CD14-positive monocyte (primary cell): ENCODE results near the gene PLA2G3. TPM values are rescaled to one million over a fixed set of nuclear protein-coding genes. Genes with fewer than 3 reads are reported as not detected.

Experiments
- DNase-seq, 3 donors: peaks; one replicate each; pipeline ENCODE4 v3.0.0-alpha.2; 2011 to 2022
- H2AFZ ChIP-seq: 2 replicates; pipeline ENCODE4 v1.6.0; 2012; ENCODE audit warnings: mild to moderate bottlenecking, low read depth, low read length, inconsistent platforms; ENCODE audit not compliant: insufficient read depth, poor library complexity, severe bottlenecking
- H3K27ac ChIP-seq, 2 donors: 1 replicate in 1 of 2; 2 replicates in 1 of 2; pipeline ENCODE4 v1.5.1; 2012 to 2013; ENCODE audit warnings: low read length in 2 of 2, control low read depth in 1 of 2, inconsistent platforms in 1 of 2, low read depth in 1 of 2, mild to moderate bottlenecking in 1 of 2
- H3K27me3 ChIP-seq, 2 donors: one replicate each; pipeline versions ENCODE4 v1.6.0 to v1.6.1; 2011 to 2013; ENCODE audit warnings: low read length in 2 of 2; ENCODE audit not compliant: control insufficient read depth in 2 of 2, insufficient read depth in 2 of 2
- H3K36me3 ChIP-seq, 2 donors: replicated peaks in 1 of 2; 1 replicate in 1 of 2; 2 replicates in 1 of 2; pipeline versions ENCODE4 v1.5.1 to v1.6.1; 2012 to 2013; ENCODE audit warnings: low read length in 2 of 2, control low read depth in 1 of 2, inconsistent platforms in 1 of 2, mild to moderate bottlenecking in 1 of 2; ENCODE audit not compliant: insufficient read depth in 2 of 2, control insufficient read depth in 1 of 2
- H3K4me1 ChIP-seq, 2 donors: 1 replicate in 1 of 2; 2 replicates in 1 of 2; pipeline versions ENCODE4 v1.5.1 to v1.6.1; 2012 to 2013; ENCODE audit warnings: low read length in 2 of 2, control low read depth in 1 of 2, inconsistent platforms in 1 of 2, mild to moderate bottlenecking in 1 of 2, moderate library complexity in 1 of 2; ENCODE audit not compliant: insufficient read depth in 2 of 2, control insufficient read depth in 1 of 2
- H3K4me2 ChIP-seq: replicated peaks from 2 replicates; pipeline ENCODE3; 2012; ENCODE audit warnings: low read length, moderate library complexity, mild to moderate bottlenecking; ENCODE audit not compliant: poor library complexity, severe bottlenecking; ENCODE audit errors: extremely low read depth
- H3K4me3 ChIP-seq, 3 experiments: fragments of 200-600 bp in 1 of 3; sonication (generic) in 1 of 3; replicated peaks in 1 of 3; 1 replicate in 2 of 3; 2 replicates in 1 of 3; pipeline ENCODE4 v1.5.1; 2011 to 2013; ENCODE audit warnings: low read length in 3 of 3, mild to moderate bottlenecking in 3 of 3, control low read depth in 2 of 3, low read depth in 2 of 3, inconsistent platforms in 1 of 3, moderate library complexity in 1 of 3
- H3K79me2 ChIP-seq: 2 replicates; pipeline ENCODE4 v1.6.0; 2012; ENCODE audit warnings: mild to moderate bottlenecking, control low read depth, inconsistent platforms, low read length, moderate library complexity; ENCODE audit not compliant: insufficient read depth
- H3K9ac ChIP-seq: 2 replicates; pipeline ENCODE4 v1.6.0; 2017; ENCODE audit warnings: low read length, mild to moderate bottlenecking; ENCODE audit not compliant: insufficient read depth, poor library complexity, severe bottlenecking
- H3K9me3 ChIP-seq, 2 donors: replicated peaks in 1 of 2; 1 replicate in 1 of 2; 2 replicates in 1 of 2; pipeline versions ENCODE4 v1.5.1 to v1.6.1; 2012 to 2013; ENCODE audit warnings: low read length in 2 of 2, control low read depth in 1 of 2; ENCODE audit not compliant: control insufficient read depth in 1 of 2, insufficient read depth in 1 of 2
- H4K20me1 ChIP-seq: 2 replicates; pipeline ENCODE4 v1.6.0; 2012; ENCODE audit warnings: mild to moderate bottlenecking, low read length, control low read depth, moderate library complexity; ENCODE audit not compliant: insufficient read depth
- H3K27ac Mint-ChIP-seq, 7 donors: one replicate each; pipeline ENCODE4 v1.8.0; 2020; ENCODE audit warnings: mild to moderate bottlenecking in 7 of 7, mixed read lengths in 7 of 7, moderate library complexity in 6 of 7, inconsistent platforms in 2 of 7
- H3K27me3 Mint-ChIP-seq, 3 donors: one replicate each; pipeline ENCODE4 v1.8.0; 2021 to 2022; ENCODE audit warnings: low read depth in 3 of 3, mild to moderate bottlenecking in 3 of 3, mixed read lengths in 3 of 3, moderate library complexity in 3 of 3, inconsistent platforms in 1 of 3
- H3K36me3 Mint-ChIP-seq, 2 donors: one replicate each; pipeline ENCODE4 v1.8.0; 2020; ENCODE audit warnings: mixed read lengths in 2 of 2, inconsistent platforms in 1 of 2, mild to moderate bottlenecking in 1 of 2
- H3K4me1 Mint-ChIP-seq: one replicate; pipeline ENCODE4 v1.8.0; 2020; ENCODE audit warnings: mild to moderate bottlenecking, mixed read lengths
- H3K4me3 Mint-ChIP-seq, 2 donors: one replicate each; pipeline ENCODE4 v1.8.0; 2020; ENCODE audit warnings: mild to moderate bottlenecking in 2 of 2, mixed read lengths in 2 of 2, moderate library complexity in 1 of 2
- H3K9me3 Mint-ChIP-seq, 7 donors: one replicate each; pipeline ENCODE4 v1.8.0; 2020 to 2022; ENCODE audit warnings: mixed read lengths in 7 of 7, mild to moderate bottlenecking in 6 of 7, moderate library complexity in 6 of 7, inconsistent platforms in 2 of 7
- WGBS: methylation state at CpG from one replicate; pipeline ENCODE4 v1.1.5; 2013; ENCODE audit warnings: missing lambda C conversion rate; ENCODE audit not compliant: insufficient coverage; 5-methylcytosine and 5-hydroxymethylcytosine counted together
- intact Hi-C, 2 donors: fragments of 100-400 bp; cut with micrococcal nuclease; formaldehyde crosslinking; loops; one replicate each; pipeline versions ENCODE4 v1.15.0 to v1.15.1; 2023
- polyA plus RNA-seq, 3 donors: library from polyadenylated mRNA; depleted of rRNA in 1 of 3; unstranded in 2 of 3; stranded (reverse) in 1 of 3; fragments of 300-500 nt in 2 of 3; fragments of >200 nt in 1 of 3; fragmentation: Illumina TruSeq in 2 of 3; gene quantifications; 1 replicate in 2 of 3; 2 replicates in 1 of 3; pipeline ENCODE4 v1.2.3, GENCODE V29; 2012 to 2021
- TF ChIP-seq, protein P1 (sequence below): fragments of 200-600 bp; IDR thresholded peaks from one replicate; pipeline ENCODE4 v1.8.0; 2022; ENCODE audit warnings: antibody characterized with exemption, mild to moderate bottlenecking

The PLA2G3 gene
- polyA plus RNA-seq, 3 donors, result not detected

GRCh38 chr22:31094741-31095140 lies 45.6 kb downstream of the PLA2G3 start:
- no peak for DNase-seq
- Histone ChIP-seq H4K20me1 (no peaks in the 10 kb centered on the region), H3K9ac (no peak overlapping the region), H3K9me3 (no peaks in the 10 kb centered on the region), H3K36me3 (peaks cover 41 to 48% of the 10 kb centered on the region in 2 donors), H3K79me2 (no peaks in the 10 kb centered on the region), H3K27me3 (no peaks in the 10 kb centered on the region), H3K4me3 (no peak overlapping the region), H2AFZ (no peak overlapping the region), H3K4me1 (no peaks in the 10 kb centered on the region), H3K4me2 (no peak overlapping the region), H3K27ac (no peak overlapping the region)
- TF ChIP-seq, protein P1, sequence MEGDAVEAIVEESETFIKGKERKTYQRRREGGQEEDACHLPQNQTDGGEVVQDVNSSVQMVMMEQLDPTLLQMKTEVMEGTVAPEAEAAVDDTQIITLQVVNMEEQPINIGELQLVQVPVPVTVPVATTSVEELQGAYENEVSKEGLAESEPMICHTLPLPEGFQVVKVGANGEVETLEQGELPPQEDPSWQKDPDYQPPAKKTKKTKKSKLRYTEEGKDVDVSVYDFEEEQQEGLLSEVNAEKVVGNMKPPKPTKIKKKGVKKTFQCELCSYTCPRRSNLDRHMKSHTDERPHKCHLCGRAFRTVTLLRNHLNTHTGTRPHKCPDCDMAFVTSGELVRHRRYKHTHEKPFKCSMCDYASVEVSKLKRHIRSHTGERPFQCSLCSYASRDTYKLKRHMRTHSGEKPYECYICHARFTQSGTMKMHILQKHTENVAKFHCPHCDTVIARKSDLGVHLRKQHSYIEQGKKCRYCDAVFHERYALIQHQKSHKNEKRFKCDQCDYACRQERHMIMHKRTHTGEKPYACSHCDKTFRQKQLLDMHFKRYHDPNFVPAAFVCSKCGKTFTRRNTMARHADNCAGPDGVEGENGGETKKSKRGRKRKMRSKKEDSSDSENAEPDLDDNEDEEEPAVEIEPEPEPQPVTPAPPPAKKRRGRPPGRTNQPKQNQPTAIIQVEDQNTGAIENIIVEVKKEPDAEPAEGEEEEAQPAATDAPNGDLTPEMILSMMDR, result no peak
- H3K36me3 Mint-ChIP-seq, result peaks cover 37 to 66% of the 10 kb centered on the region in 2 donors
- no peak overlapping the region for H3K4me3 Mint-ChIP-seq
- intact Hi-C loops, result no loop called here
- H3K4me1 Mint-ChIP-seq, result no peaks in the 10 kb centered on the region
- WGBS, result 100% methylated on average over 4 of the region's 7 CpGs
- no peak overlapping the region for H3K27ac Mint-ChIP-seq
- H3K9me3 Mint-ChIP-seq, result no peaks in the 10 kb centered on the region
- H3K27me3 Mint-ChIP-seq, result peaks cover 0 to 1% (median 0%) of the 10 kb centered on the region in 3 donors

- H3K4me2 ChIP-seq, result no peak overlapping the region
- 89% methylated on average over 3 of the region's 5 CpGs for WGBS
- Mint-ChIP-seq H3K4me3 (no peak overlapping the region), H3K9me3 (no peaks in the 10 kb centered on the region), H3K36me3 (peaks cover 31 to 61% of the 10 kb centered on the region in 2 donors), H3K27ac (peak overlapping the region in 1 of 7 donors; percentile 53), H3K27me3 (peaks cover 0 to 1% (median 0%) of the 10 kb centered on the region in 3 donors), H3K4me1 (no peaks in the 10 kb centered on the region)
- H3K9ac ChIP-seq, result no peak overlapping the region
- TF ChIP-seq, protein P1, result no peak
- intact Hi-C loops, result no loop called here
- H3K4me3 ChIP-seq, result no peak overlapping the region
- H3K79me2 ChIP-seq, result no peaks in the 10 kb centered on the region
- no peak overlapping the region for H3K27ac ChIP-seq
- no peak for DNase-seq
- no peaks in the 10 kb centered on the region for H3K9me3 ChIP-seq
- no peaks in the 10 kb centered on the region for H3K4me1 ChIP-seq
- H3K36me3 ChIP-seq, result peaks cover 34 to 46% of the 10 kb centered on the region in 2 donors
- H4K20me1 ChIP-seq, result no peaks in the 10 kb centered on the region
- no peak overlapping the region for H2AFZ ChIP-seq
- H3K27me3 ChIP-seq, result no peaks in the 10 kb centered on the region
Measured at GRCh38 chr22:31094021-31094551, 46.2 kb downstream of the PLA2G3 start.
